Dermis blood vessel endothelial cell (primary cell): ENCODE data around the gene DIP2C. TPM values are rescaled to one million over a fixed set of nuclear protein-coding genes. Genes with fewer than 3 reads are reported as not detected.
"Not testable (repeated sequence)": the region's sequence is repeated elsewhere in the genome, so short reads cannot be mapped to it uniquely, and the experiment has no call there.

ENCODE experiments used
- DNase-seq: peaks from one replicate; pipeline ENCODE4 v3.0.0; 2010
- total RNA-seq: library from RNA; depleted of rRNA; stranded (reverse); fragments of >200 nt; gene quantifications from 2 replicates; pipeline ENCODE4 v1.2.3, GENCODE V29; 2014

Gene DIP2C, protein sequence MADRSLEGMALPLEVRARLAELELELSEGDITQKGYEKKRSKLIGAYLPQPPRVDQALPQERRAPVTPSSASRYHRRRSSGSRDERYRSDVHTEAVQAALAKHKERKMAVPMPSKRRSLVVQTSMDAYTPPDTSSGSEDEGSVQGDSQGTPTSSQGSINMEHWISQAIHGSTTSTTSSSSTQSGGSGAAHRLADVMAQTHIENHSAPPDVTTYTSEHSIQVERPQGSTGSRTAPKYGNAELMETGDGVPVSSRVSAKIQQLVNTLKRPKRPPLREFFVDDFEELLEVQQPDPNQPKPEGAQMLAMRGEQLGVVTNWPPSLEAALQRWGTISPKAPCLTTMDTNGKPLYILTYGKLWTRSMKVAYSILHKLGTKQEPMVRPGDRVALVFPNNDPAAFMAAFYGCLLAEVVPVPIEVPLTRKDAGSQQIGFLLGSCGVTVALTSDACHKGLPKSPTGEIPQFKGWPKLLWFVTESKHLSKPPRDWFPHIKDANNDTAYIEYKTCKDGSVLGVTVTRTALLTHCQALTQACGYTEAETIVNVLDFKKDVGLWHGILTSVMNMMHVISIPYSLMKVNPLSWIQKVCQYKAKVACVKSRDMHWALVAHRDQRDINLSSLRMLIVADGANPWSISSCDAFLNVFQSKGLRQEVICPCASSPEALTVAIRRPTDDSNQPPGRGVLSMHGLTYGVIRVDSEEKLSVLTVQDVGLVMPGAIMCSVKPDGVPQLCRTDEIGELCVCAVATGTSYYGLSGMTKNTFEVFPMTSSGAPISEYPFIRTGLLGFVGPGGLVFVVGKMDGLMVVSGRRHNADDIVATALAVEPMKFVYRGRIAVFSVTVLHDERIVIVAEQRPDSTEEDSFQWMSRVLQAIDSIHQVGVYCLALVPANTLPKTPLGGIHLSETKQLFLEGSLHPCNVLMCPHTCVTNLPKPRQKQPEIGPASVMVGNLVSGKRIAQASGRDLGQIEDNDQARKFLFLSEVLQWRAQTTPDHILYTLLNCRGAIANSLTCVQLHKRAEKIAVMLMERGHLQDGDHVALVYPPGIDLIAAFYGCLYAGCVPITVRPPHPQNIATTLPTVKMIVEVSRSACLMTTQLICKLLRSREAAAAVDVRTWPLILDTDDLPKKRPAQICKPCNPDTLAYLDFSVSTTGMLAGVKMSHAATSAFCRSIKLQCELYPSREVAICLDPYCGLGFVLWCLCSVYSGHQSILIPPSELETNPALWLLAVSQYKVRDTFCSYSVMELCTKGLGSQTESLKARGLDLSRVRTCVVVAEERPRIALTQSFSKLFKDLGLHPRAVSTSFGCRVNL (N-terminal part only)
- total RNA-seq: 6.5 and 8.1 TPM in 2 replicates

GRCh38 chr10:689452-690371 is at the start of gene DIP2C:
Gene DIP2C, minus strand, starts transcription at chr10:689668. Its CDS starts 90 bp downstream, at chr10:689578.
- peak; percentile 50 for DNase-seq

- no peak for DNase-seq
These were observed 45.0 kb upstream of the DIP2C start for GRCh38 chr10:734481-734880.

DNA sequence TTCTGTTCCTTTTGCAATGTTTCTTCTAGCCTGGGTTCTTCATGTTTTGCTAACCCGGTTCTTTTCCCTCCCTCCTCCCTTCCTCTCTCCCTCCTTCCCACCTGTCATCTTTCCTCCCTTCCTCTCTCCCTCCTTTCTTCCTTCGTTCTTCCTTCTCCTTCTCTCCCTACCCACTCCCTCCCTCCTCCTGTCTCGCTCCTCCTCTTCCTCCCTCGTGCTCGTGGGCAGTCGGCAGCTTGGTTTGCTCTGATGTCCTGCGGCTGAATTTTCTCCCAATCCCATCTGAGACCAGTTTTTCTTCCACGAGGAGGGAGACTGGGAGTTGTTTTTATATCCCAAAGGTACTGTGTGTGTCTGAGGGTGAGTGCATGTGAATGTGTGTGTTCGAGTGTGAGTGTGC is 43.6 kb upstream of the DIP2C start:
- no peak for DNase-seq

- no peak for DNase-seq
These were observed 39.7 kb upstream of the DIP2C start for GRCh38 chr10:729213-729612.

- no peak for DNase-seq
These were observed 39.1 kb upstream of the DIP2C start for GRCh38 chr10:728603-729002.

DNA sequence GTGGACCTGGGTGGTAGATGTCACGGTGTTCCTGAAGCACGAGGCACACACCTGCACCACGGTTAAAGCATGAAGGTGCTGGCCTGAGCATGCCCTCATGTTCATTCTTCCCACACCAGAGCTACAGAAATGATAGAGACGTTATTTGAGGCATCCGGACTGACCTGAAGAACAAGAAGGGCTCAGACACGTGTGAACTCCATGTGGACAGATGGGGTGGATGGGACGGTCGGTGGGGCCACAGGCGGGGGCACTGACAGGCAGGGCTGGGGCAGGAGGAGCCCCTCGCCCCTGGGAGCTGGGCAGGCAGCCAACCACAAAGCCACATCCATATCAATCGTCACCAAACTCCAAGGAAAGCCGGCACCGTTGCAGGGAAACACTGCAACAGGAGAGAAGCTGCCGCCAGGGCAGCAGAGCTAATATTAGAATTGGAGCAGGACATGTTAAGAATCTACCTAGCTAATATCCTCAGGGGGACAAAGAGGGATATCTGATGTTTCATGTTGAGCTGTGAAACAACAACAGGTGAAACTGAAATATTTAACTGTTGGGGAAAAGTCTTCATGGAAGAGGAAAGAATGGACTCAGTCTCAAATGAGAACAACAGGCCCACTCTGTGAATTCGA is 37.8 kb upstream of the DIP2C start:
- no peak for DNase-seq

DNA sequence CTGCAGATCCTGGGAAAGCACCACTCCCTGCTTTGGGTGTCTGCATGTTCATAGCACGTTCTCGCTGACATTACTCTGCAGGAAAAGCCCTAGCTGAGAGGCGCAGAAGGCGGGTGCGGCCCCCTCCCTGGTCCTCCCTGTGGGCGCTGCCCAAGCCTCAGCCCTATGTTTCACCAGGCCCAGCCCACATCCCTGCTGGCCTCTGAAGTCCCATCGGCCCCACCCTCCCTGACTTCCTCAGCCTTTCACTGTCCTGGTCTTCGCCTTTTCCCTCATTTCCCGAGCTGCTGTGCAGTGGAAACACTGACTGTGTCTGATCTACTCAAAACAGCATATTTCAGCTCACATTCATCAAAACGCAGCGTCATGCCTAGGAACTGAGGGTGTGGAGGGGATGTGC is 36.3 kb upstream of the DIP2C start:
- DNase-seq: no peak

DNA sequence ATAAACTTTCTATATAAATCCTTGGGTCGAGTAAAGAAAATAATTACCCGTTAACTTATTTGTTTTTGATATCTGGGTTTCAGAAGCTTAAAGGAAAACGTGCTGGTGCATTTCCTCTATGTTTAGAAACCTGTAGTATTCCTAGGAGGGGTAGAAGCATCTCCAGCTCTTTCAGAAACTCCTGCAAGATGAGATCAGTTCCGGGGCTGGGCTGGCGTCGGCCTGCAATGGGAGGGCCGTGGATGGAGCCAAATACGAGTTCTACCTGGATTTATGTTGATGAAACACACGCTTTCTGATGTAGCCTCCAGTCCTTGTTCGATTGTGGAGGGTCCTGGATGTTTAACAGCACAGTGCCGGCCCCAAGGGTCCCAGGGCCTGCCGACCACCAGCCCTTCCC is 35.8 kb upstream of the DIP2C start:
- DNase-seq: no peak

DNA sequence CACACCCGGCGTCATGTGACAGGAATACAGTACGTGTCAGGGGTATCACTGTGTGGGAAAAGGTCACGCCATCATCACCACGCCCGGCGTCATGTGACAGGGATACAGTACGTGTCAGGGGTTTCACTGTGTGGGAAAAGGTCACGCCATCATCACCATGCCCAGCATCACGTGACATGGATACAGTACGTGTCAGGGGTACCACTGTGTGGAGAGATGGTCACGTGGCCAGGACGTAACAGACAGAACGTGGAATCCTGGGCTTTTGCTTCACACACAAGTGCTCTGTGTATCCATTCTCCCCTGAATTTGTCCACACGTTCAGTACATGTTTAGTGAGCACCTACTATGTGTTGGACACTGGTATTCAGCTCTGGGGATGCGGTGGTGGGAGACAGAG is 34.5 kb upstream of the DIP2C start:
- DNase-seq: no peak

DNA sequence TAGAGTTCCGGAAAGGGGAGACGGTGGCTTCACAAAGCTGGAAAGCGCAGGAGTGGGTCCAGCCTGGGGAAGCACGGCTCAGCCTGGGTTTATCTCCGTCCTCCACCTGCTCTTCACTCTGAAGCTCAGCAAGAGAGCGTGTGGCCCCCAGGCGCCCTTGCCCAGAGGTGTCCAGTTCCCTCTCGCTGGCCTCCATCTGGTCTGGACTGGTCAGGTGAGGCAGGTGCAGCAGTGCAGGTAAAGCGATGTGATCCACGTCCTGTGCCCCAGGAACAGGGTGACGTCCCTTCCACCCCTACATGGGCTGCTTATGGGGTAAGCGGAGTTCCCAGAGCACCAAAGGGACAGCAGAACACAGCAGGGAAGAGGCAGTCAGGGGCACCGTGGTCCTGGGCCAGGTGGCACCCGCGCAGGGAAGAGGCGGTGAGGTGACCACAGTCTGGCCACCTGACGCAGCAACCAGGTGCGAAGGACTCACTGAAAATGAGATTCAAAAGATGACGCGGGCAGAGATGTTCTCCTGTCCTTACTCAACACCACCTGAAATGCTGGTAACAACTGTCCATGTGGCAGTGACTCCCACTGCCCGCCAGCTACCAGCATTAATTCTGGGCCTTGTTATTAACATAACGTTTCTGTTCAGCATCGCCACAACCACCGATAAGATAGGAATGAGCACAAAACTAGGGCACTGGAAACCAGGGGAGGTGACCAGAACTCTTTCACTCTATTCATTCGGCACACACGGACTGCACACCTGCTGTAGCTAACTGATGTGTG is 33.0 kb upstream of the DIP2C start:
- DNase-seq: no peak

- no peak for DNase-seq
These were observed 28.8 kb upstream of the DIP2C start for GRCh38 chr10:718143-718700.

- DNase-seq: no peak
These were observed 28.0 kb upstream of the DIP2C start for GRCh38 chr10:717458-717857.

- DNase-seq: no peak
These were observed 27.4 kb upstream of the DIP2C start for GRCh38 chr10:716821-717220.

- no peak for DNase-seq
These were observed 24.7 kb upstream of the DIP2C start for GRCh38 chr10:714214-714613.

DNA sequence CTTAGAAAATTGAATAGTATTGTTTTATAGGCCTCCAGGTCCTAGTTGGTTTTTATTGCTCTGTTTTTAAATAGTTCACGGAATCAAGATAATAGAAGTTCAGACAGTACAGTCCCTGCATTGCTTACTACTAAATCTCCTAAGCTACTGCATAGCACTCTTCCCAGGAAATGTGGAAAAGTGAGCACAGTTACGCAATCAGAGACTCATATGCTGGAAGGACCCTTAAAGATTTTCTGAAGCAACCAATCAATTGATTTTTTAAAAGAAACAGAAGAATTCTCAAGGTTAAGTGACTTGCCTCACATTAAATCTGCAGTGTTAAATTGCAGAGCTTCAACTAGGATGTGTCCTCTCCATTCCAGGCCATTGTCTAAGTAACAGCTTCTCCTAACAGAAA is 23.1 kb upstream of the DIP2C start:
- no peak for DNase-seq

DNA sequence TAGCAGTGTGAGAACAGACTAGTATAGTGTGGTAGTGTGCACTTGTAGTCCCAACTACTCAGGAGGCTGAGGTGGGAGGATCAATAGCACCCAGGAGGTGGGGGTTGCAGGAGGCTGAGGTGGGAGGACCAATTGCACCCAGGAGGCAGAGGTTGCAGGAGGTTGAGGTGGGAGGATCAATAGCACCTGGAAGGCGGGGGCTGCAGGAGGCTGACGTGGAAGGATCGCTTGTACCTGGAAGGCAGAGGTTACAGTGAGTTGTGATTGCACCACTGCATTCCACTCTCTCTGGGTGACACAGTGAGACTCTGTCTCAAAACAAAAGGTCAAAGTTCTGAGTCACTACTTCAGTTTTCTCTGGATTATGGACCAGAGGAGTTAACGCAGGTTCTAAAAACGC is 22.6 kb upstream of the DIP2C start:
- no peak for DNase-seq

GRCh38 chr10:707861-708260 is 18.4 kb upstream of the DIP2C start:
- DNase-seq: no peak

GRCh38 chr10:707456-707855 is 18.0 kb upstream of the DIP2C start:
- DNase-seq: no peak

DNA sequence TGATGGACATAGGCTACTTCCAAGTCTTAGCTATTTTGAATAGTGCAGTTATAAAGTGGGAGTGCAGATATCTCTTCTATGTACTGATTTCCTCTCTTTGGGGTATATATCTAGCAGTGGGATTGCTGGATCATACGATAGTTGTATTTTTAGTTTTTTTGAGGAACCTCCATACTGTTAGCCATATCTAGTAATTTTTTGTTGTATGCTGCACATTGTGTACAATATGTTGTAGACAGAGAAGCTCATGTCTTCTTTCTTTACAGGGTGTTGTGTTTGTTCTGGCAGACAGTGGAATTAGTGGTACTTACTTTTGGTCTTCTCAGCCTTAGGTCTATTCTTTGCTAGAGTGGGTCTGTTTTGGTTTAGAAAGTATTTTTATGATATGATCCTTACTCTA is 13.7 kb upstream of the DIP2C start:
- no peak for DNase-seq

GRCh38 chr10:700183-700582 is 10.7 kb upstream of the DIP2C start:
- DNase-seq: not testable (repeated sequence)
